SIG-M5 (cell line): Measurements from ENCODE around the gene MYL2.
"Not testable (repeated sequence)": the region's sequence is repeated elsewhere in the genome, so short reads cannot be mapped to it uniquely, and the experiment has no call there.

Experiments
- DNase-seq: peaks from one replicate; lab custom pipeline; 2025; lab: John Stamatoyannopoulos, UW

The MYL2 gene, protein sequence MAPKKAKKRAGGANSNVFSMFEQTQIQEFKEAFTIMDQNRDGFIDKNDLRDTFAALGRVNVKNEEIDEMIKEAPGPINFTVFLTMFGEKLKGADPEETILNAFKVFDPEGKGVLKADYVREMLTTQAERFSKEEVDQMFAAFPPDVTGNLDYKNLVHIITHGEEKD

DNA sequence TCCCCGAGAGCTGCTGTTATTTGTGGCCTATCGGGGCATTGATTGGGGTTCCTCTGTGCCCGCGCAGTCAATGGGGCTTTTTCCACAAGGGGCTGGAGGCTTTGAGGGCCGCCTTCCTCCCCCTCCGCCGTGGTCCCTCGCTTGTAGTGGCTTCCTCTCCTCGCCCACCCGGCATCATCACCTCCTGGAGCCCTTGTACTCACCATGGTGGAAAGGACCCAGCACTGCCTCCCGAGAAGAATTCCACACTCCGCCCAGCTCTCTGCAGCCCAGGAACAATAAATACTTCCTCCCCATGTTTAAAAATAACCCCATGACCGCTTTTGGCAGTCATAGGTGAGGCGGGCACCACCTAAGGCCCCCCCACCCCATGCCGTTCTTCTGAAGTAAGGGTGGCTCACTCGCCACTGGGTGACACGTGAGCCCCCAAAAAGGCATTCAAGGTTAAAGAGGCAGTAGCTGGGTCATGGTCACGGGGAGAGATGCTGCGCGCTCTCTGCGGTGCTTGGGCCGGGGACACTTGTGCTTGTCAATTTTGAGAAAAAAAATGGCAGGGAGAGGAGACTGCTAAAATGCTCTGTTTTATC lies at the start of gene MYL2:
MYL2 (minus strand) TSS at position 256 of the 587 bp plus-strand sequence; CDS start at position 206, 50 bp downstream.
- DNase-seq = no peak

DNA sequence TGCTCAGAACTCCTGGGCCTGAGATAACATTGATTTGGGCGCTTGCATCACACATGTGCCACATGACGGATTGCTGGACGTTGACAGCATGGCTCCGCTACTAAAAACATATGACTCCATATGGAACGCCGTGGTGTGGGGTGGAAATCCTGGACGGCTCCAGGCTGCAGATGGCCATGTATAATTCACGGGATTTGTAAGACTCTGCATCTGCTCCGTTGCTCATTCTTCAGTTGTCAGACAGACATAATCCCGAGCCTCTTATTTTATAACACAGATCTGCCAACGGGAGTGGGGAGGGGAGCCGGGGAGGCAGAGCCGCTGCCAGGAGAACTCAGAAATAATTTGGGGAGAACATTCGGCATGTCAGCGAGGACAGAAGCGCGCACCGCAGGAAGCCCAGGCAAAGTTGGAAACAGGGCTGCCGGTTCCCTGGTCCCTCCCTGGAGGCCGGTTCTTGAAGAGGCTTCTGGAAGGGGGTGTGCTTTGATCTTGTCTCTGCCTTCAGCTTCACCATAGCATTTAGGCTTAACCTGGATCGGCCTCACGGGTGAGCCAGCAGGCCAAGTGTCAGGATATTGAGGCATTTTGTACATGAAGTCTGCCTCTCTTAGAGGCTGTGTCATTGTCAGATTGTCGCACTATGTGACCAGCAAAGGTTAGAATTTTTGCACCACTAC lies 45.8 kb upstream of the MYL2 start:
- DNase-seq = no peak

DNA sequence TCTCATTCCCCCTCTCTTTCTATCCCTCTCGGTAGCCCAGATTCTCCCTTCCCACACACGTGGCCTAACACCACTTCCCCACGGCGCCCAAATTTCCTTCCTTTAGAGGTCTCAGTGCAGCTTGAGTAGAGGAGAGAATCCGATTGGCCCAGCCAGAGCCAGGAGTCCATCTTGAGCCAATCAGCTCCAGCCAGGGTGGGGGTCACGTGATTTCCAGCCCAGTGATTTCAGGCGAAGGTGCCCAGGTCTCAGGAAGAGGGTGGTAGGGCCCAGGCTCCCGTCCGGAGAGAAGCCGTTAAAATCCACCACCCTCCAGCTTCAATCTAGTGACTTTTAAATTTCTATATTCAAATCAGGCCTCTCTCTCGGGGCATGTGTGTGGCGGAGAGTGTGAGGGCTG lies 45.2 kb upstream of the MYL2 start:
- no peak for DNase-seq

DNA sequence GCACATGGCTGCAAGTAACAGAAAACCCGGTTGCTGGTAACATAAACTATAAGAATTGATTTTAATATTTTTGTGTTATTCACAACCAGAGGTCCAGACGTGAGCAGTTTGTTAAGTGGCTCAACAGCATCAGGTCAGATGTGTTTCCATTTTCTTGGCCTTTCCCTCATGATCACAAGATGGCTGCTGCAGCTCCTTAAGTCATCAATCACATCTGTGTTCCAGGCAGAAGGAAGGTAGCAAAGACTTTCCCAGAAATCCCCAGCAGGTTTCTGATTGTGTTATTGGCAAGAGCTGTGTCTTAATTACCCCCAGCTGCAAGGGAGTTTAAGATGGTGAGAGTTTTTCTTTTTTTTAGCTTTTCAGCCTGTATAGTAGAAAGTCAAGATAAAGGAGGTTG lies 40.4 kb upstream of the MYL2 start:
- DNase-seq = no peak

DNA sequence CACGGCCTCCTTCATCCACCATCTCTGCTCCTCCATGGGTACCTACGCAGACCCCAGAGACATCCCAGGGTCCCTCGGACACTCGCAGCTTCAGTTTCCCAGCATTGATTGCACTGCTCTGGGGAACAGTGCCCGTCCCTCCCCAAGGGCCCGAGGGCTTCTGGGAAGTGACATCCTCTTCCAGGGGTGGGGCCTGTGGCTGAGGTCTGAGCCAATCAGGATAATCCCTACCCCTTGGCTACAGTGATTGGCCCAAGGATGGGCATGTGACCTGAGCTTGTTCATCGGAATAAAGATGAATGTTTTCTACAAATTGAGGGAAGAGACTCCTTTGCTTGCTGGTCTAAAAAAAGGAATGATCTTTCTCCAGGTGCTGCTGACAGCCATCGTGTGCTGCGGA lies 37.3 kb upstream of the MYL2 start:
- DNase-seq = no peak

DNA sequence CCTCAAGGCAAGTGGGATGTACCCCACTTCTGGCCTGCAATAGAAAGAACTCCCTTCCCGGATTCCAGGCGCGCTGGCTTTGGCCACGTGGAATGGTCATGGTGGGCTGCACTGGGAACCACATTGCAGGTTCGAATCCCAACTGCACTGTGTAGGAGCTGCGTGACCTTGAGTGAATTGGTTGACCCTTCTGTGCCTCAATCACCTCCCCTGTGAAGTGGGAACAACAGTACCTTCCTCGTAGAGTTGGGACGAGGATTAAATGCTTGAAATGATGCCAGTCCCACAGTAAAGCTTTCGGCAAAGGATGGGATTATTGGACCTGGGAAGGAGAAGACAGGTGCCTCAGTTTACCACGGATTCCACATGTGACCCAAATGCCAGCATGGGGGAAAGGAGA lies 36.8 kb upstream of the MYL2 start:
- no peak for DNase-seq

DNA sequence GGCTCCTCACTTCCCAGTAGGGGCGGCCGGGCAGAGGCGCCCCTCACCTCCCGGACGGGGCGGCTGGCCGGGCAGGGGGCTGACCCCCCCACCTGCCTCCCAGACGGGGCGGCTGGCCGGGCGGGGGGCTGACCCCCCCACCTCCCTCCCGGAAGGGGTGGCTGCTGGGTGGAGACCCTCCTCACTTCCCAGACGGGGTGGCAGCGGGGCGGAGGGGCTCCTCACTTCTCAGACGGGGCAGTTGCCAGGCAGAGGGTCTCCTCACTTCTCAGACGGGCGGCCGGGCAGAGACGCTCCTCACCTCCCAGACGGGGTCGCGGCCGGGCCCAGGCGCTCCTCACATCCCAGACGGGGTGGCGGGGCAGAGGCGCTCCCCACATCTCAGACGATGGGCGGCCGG lies 30.5 kb upstream of the MYL2 start:
- not testable (repeated sequence) for DNase-seq

DNA sequence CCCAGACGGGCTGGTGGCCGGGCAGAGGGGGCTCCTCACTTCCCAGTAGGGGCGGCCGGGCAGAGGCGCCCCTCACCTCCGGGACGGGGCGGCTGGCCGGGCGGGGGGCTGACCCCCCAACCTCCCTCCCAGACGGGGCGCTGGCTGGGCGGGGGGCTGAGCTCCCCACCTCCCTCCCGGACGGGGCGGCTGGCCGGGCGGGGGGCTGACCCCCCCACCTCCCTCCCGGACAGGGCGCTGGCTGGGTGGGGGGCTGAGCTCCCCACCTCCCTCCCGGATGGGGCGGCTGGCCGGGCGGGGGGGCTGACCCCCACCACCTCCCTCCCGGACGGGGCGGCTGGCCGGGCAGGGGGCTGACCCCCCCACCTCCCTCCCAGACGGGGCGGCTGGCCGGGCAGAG lies 30.1 kb upstream of the MYL2 start:
- DNase-seq = not testable (repeated sequence)

DNA sequence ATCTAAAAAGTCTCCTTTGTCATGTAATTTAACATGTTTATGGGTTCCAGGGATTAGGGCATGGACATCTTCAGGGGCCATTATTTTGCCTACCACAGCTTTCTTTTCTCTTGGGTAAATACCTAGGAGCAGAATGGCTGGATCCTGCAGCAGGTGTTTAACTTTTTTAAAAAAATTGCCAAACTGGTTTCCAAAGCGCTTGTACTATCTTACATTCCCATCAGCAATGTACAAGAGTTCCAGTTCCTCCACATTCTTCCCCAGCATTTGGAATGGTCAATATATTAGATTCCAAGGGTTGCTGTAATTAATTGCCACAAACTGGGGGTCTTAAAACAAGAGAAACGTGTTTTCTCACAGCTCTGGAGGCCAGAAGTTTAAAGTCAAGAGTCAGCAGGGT lies 27.7 kb upstream of the MYL2 start:
- no peak for DNase-seq

DNA sequence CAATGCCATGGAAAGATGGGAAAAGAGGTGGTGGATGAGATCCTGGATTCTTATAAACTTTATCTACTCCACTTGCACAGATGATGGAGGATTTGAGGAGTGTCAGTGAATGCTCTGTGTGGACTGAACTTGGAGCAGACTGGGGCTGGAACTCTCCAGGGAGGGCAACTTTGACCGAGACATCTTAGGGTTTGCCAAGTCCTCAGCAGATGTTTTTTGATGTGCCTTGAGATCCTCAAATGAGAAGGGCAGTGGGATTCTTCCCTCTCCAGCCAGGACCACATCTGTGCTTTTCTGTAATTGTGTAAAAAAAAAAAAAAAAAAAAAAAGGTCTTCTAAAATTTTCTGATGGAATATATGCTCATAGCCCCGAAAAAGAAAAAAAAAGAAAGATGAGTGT lies 23.0 kb upstream of the MYL2 start:
- DNase-seq = no peak

DNA sequence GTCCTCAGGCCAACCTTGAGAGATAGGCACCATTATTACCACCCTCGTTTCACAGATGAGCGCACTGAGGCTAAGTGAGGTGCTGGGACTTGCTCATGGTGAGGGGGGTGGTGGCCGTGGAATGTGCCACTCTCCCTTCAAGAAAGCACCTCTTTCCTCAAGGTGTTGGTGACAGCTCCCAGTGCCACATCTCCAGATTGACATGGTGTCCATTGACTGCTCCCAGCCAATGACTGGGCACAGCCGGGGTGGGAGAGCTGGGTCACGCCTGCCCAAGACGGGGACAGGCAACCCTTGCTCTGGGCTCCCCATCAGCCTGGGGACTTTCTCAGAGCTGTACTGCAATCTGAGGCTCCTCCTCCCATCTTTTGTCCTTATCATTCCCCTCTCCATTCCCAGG lies 21.0 kb upstream of the MYL2 start:
- DNase-seq = no peak

DNA sequence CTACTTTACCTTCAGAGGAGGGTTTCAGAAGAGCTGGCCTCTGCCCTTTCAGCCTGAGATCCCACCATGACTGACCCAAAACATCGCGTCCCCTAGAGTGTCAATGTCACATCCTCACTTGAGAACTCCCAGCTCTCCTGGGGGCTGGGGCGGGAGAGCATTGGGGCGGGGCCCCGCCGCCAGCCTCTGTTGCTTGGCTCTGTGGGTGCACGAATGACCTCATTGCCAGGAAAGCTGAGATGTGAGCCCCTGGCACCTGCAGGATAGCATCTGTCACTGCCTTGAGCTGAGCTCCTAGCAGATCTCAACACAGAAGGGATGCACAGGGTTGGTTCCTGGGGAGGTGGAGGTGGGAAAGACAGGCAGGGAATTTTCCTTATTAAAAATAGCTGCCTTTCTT lies 20.6 kb upstream of the MYL2 start:
- no peak for DNase-seq

DNA sequence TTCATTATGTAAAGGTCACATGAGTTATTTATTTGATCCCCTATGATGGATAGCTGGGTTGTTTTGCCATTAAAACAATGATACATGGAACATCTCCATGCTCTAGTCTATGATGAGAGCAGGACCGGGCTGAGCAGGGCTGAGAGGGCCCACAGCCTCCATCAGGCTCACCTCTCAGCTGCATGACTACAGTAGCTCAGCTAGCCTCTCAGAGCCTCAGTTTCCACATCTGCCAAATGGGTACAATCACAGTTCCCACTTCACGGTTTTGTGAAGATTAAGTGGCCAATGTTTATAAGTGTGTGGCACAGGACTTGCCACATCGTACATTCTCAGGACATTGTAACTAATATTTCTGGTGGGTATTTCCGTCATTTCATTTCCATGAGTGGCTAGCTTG lies 19.9 kb upstream of the MYL2 start:
- DNase-seq = no peak

DNA sequence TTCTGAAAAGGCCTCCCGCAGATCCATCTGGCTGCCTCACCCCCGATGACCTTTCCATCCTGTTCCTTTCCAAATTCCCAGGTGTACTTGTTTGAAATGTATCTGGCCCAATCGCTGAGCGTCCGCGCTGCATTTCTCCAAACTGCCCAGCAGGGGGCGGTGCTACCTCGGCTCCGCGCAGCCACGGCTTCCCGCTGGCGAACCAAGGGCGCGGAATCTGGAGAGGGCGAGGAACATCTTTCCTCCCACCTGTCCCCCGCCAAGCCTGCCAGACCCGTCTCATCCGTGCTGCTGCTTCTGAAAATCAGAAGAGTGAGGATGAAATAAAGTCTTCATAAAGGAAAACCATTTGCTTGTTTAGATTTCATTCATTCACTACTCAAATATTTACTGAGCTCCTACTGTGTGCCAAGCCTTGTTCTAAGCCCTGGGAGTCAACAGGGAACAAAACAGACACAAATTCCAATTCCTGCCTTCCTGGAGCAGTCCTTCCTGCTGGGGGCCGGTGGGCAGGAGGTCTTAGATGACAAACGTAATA lies 16.8 kb upstream of the MYL2 start:
- no peak for DNase-seq

DNA sequence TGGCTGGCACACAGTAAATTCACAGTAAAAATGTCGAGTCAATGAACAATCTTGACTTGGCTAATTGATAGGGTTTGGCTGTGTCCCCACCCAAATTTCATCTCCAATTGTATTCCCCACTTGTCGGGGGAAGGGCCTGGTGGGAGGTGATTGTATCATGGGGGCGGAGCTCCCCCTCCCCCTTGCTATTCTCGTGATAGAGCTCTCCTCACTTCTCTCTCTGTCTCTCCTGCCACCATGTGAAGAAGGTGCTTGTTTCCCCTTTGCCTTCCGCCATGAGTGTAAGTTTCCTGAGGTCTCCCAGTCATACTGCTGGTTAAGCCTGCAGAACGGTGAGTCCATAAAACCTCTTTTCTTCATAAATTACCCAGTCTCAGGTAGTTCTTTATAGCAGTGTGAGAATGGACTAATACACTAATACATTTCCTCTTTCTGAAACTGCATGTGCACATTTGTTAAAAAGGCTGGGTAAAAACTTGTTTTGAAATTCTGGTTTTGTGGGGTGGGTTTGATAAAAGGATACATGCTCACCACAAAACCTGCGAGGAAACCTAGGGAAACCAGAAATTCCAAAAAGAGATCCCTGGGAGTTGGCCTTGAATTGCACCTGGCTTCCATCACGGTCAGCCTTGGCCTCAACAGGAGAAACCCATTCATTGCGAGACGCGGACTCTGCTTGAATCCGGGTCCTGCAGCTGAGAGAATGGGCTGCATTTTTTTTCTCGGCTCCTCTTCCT lies 16.2 kb upstream of the MYL2 start:
- DNase-seq = no peak

DNA sequence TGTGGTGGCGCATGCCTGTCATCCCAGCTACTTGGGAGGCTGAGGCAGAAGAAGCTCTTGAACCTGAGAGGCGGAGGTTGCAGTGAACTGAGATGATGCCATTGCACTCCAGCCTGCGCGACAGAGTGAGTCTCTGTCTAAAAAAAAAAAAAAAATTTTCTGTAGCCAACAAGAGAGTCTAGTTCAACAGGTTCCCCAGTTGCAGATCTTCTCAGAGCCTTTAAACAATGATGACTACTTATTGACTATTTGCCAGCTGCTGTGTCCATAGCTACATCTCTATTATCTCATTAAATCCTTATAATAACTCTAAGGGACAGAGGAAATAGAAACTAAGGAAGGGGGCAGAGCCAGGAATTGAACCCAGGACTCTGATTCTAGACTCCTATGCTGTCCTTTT lies 15.2 kb upstream of the MYL2 start:
- DNase-seq = no peak

DNA sequence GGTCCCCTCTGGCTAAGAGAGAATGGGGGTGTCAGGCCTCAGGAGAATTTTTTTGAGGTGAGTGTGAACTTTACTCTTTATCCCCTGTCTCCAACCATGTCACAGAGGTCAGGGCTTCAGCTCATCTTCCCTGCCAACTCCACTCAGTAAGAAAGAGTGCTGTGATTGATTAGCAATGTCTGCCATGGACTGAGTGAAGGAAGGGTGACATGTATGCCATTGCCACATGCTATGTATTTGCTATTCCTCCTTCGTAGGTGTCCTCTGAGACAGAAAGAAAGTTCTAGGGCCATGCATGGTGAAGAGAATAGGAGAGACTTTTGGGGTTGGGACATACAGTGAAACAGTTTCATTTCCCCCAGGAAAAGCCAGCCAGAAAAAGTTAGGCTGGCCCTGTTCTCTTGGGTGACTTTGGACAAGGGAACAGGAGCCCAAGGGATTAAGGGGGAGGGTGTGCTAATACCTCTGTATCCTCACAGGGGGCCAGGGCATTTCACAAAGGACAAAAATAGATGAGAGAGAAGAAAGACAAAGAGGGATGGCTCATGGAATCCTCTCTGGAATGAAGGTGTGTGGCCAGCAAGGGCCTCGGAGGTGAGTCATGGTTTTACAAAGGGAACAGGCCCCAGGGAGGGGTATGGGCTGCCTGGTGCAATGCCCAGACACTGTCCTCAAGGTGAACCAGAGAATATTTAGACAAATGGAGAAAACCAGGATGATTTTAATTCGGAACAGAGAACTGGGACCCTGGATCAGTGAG lies 13.9 kb upstream of the MYL2 start:
- DNase-seq = no peak

DNA sequence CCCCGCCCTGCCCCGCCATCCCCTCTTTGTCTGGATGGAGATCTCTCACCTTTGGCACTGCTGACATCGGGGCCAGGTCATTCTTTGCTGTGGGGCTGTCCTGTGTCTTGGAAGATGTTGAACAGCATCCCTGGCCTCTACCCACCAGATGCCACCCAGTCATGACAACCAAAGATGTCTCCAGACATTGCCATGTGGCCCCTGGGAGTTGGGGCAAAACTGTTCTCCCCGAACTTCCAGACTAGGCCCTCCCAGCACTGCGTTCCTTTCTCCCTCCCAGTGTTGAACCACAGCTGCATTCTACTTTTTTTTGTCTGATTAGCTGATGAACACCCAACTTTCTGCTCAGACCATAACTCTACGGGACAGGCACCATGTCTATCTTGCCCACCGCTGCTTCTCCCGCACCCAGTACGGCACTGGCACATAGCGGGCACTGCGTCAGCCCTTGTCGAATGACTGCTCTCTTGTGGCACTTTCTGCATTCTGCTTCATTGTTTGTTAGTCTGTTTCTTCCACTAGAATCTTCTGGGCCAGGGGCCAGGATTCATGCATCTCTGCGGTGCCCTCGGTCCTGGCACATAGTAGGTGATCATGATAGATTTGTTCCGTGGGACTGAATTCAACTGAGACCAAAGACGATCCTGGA lies 13.1 kb upstream of the MYL2 start:
- DNase-seq = no peak

DNA sequence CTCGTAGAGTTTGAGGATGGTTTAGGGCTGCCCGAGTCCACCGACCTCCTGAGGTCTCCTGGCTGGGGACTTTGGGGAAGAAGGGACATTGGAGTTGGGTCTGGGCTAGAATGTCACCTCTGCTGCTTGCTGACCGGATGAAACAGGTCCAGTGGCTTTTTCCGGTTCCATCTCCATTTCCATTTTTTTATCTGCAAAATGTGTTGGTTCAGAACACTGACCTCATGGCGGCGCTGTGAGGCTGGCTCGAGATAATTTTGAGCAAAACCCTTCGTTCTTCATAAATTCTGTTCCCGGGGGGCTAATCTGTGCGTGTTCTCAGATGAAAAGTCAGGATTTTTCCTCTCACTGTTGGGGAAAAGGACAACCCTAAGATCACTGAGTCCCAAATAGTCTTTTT lies 11.7 kb upstream of the MYL2 start:
- no peak for DNase-seq

DNA sequence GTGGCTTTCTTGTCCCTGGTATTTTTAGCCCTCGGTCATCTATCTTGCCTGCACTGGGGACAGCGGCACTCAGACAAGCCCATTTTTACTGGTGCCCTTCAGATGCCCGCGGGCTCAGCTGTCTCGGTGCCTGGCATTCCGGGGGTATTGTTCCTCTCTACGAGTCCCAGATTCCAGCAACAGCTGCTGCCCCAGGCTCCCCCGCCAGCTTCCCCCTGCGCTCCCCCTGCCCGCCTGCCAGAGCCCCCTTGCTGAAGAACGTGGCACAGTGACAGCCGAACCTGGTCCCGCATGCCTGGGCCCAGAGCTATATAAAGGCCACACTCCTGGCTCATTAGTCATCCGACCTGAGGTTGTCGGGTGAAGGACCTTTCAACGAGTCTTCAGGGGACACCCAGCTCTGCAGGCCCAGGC lies 10.9 kb upstream of the MYL2 start:
- DNase-seq = no peak
